ENCODE data around the gene GALNT4. TPM values are rescaled to one million over a fixed set of nuclear protein-coding genes. Genes with fewer than 3 reads are reported as not detected.
A peak's percentile ranks its signal among the peaks of the same experiment; 100 is the strongest.

The GALNT4 gene
- total and polyA plus RNA-seq, 2 donors (not counting 1 experiment from before 2014, with no cell fraction given): 9.1 to 16.0 TPM

DNA sequence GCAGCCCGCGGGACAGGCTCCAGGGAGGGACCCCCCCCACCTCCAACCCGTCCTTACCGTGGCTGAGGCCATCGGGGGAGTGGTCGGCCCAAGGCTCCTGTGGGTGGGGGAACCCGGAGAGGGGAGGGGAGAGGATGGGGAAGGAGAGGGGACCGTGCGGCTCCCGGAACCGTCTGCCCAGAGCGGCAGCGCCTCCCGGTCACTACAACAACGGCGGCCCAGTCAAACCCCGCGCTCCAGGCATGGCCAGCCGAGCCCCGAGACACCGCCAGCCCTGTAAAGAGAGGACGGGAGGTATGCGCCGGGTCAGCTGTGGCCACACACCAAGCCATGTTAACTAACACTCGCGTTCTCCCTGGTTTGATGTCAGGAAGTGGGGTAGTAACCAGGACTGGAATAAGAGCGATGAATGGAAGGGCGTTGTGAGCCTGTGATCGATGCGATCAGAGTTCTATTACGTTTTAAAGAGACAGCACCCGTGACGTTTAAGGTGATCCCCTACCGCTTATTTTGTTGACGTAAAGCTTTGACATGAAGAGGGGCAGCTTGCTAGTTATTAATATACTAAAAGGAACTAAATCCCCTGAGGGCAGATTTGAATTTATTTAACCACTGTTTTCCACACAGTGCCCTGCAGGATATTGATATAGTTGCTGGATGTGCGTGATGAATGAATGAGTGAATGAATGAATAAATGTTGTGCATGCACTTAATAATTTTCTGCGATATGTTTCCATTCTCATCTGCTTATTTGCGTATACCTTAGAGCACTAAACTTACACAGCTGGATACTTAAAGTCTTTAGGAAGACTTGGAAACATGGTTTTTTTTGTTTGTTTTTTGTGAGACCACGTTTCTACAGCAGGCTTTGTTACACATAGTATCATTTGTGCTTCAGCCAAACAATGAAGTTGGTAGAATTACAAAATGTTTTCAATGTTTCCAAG, 1.5 kb upstream of the GALNT4 start, which contains the start of gene POC1B:
Gene POC1B, minus strand, starts transcription at position 224 of the 947 bp plus-strand sequence. Its CDS starts 152 bp downstream, at position 72.
- H2AFZ ChIP-seq (ENCODE audit: low read length): peak within 1 kb of the TSS; percentile 99
- H3K4me2 ChIP-seq (ENCODE audit: extremely low read depth, insufficient read depth, low read length): peak within 1 kb of the TSS; percentile 67
- H4K20me1 ChIP-seq (ENCODE audit: control insufficient read depth, extremely low read depth, insufficient read depth, low read length): no peaks in the 10 kb centered on the region
- H3K27ac ChIP-seq (ENCODE audit: insufficient read depth, low read length): peak within 1 kb of the TSS; percentile 80
- DNase-seq (ENCODE audit: low read depth in 2 of 2): peak; percentile 82 to 86
- no peak for TF ChIP-seq EZH2 (IDR thresholded peaks at IDR 0.05; ENCODE audit: low read length, missing control alignments)
- TF ChIP-seq, protein P1, sequence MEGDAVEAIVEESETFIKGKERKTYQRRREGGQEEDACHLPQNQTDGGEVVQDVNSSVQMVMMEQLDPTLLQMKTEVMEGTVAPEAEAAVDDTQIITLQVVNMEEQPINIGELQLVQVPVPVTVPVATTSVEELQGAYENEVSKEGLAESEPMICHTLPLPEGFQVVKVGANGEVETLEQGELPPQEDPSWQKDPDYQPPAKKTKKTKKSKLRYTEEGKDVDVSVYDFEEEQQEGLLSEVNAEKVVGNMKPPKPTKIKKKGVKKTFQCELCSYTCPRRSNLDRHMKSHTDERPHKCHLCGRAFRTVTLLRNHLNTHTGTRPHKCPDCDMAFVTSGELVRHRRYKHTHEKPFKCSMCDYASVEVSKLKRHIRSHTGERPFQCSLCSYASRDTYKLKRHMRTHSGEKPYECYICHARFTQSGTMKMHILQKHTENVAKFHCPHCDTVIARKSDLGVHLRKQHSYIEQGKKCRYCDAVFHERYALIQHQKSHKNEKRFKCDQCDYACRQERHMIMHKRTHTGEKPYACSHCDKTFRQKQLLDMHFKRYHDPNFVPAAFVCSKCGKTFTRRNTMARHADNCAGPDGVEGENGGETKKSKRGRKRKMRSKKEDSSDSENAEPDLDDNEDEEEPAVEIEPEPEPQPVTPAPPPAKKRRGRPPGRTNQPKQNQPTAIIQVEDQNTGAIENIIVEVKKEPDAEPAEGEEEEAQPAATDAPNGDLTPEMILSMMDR (conservative IDR thresholded peaks at IDR 0.05 in 1 of 2, IDR thresholded peaks at IDR 0.05 in 1 of 2; ENCODE audit: low read depth in 1 of 2, low read length in 2 of 2): no peak
- peak within 1 kb of the TSS; percentile 62 for H3K9ac ChIP-seq (ENCODE audit: insufficient read depth, low read length)
- no peaks in the 10 kb centered on the region for H3K9me3 ChIP-seq (ENCODE audit: control insufficient read depth, insufficient read depth, low read depth, low read length)
- H3K4me3 ChIP-seq (replicated peaks in 1 of 4; ENCODE audit: control extremely low read depth in 1 of 4, insufficient read depth in 1 of 4, low read depth in 3 of 4, low read length in 4 of 4): peak within 1 kb of the TSS; percentile 72 to 91 (median 80)
- H3K79me2 ChIP-seq (ENCODE audit: control insufficient read depth, insufficient read depth, low read length): peaks cover 26% of the 10 kb centered on the region
- H3K27me3 ChIP-seq (ENCODE audit: control insufficient read depth, insufficient read depth, low read length): no peaks in the 10 kb centered on the region
- peaks cover 12% of the 10 kb centered on the region for H3K4me1 ChIP-seq (ENCODE audit: control insufficient read depth, extremely low read depth, insufficient read depth, low read length)
- peaks cover 2% of the 10 kb centered on the region for H3K36me3 ChIP-seq (ENCODE audit: control insufficient read depth, insufficient read depth, low read length)

DNA sequence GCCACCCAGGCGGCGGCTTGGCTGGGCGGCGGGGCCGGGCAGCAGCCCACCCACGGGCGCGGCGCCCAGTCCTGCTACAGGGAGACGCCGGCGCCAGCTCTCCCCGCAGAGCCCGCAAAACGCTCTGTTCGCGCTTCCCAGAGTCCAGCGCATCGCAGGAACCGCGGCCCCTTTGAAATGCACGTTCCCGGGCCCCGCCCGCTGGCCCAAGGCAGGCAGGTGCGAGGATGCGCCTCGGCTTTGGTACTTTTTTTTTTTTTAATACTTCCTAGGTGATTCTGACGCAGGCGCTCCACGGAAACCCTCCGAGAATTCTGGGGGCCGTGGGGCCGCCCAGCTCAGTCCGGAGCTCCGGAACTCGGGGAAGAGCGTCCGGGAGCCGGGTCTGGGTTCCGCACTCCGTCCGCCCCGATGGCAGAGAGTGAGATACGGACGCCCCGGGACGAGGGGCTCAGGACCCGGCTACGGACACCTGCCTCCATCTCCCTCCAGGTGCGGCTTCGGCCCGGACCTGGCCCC, 768 bp upstream of the GALNT4 start:
- Histone ChIP-seq H3K27ac (ENCODE audit: insufficient read depth, low read length) (peak overlapping the region; percentile 80), H3K9me3 (ENCODE audit: control insufficient read depth, insufficient read depth, low read depth, low read length) (no peaks in the 10 kb centered on the region), H3K4me3 (replicated peaks in 1 of 4; ENCODE audit: control extremely low read depth in 1 of 4, insufficient read depth in 1 of 4, low read depth in 3 of 4, low read length in 4 of 4) (peak overlapping the region; percentile 72 to 91 (median 80)), H3K4me2 (ENCODE audit: extremely low read depth, insufficient read depth, low read length) (peak overlapping the region; percentile 67), H3K36me3 (ENCODE audit: control insufficient read depth, insufficient read depth, low read length) (peaks cover 2% of the 10 kb centered on the region), H2AFZ (ENCODE audit: low read length) (peak overlapping the region; percentile 99), H3K79me2 (ENCODE audit: control insufficient read depth, insufficient read depth, low read length) (peaks cover 26% of the 10 kb centered on the region), H3K4me1 (ENCODE audit: control insufficient read depth, extremely low read depth, insufficient read depth, low read length) (peaks cover 12% of the 10 kb centered on the region), H3K9ac (ENCODE audit: insufficient read depth, low read length) (peak overlapping the region; percentile 62), H4K20me1 (ENCODE audit: control insufficient read depth, extremely low read depth, insufficient read depth, low read length) (no peaks in the 10 kb centered on the region), H3K27me3 (ENCODE audit: control insufficient read depth, insufficient read depth, low read length) (no peaks in the 10 kb centered on the region)
- TF ChIP-seq, protein P1 (conservative IDR thresholded peaks at IDR 0.05 in 1 of 2, IDR thresholded peaks at IDR 0.05 in 1 of 2; ENCODE audit: low read depth in 1 of 2, low read length in 2 of 2): no peak
- DNase-seq (ENCODE audit: low read depth in 2 of 2): peak in 1 of 2 donors; percentile 28

DNA sequence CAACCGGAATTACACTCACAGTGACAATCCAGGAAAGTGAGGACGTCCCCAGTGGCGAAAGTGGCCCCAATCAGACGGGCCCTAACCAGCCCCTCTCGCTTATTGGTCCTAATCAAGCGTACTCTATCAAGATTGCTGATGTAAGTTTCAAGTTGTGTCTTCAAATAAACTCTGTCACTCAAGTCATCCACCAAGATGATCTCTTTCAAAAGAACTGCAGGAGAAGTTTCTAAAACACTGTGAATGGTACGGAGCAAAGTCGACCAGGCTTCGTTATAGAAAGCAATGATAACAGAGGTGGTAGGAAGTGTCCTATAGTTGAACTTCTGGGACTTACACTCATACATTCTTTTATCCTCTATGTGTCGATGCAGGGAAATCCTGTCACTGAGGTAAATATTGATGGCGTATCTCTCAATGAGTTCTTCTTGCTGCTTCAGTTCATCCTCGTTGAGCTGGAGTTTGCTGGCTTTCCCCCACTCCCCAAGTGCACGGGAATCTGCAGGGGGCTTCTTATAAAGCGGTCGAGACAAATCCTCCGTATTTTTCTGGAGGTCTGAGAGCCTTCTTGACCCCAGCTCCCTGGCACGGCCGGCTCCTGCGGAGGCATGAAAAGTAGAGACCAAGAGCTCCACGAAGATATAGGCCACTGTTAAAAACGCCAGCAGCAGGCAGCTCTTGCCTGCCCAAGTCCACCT, 604 bp downstream of the GALNT4 start:
- Histone ChIP-seq H3K36me3 (ENCODE audit: control insufficient read depth, insufficient read depth, low read length) (peaks cover 2% of the 10 kb centered on the region), H3K79me2 (ENCODE audit: control insufficient read depth, insufficient read depth, low read length) (peaks cover 26% of the 10 kb centered on the region), H3K4me1 (ENCODE audit: control insufficient read depth, extremely low read depth, insufficient read depth, low read length) (peaks cover 12% of the 10 kb centered on the region), H3K4me2 (ENCODE audit: extremely low read depth, insufficient read depth, low read length) (peak overlapping the region; percentile 93), H3K9ac (ENCODE audit: insufficient read depth, low read length) (peak overlapping the region; percentile 62), H3K4me3 (replicated peaks in 1 of 4; ENCODE audit: control extremely low read depth in 1 of 4, insufficient read depth in 1 of 4, low read depth in 3 of 4, low read length in 4 of 4) (peak overlapping the region; percentile 72 to 91 (median 80)), H3K9me3 (ENCODE audit: control insufficient read depth, insufficient read depth, low read depth, low read length) (no peaks in the 10 kb centered on the region), H3K27me3 (ENCODE audit: control insufficient read depth, insufficient read depth, low read length) (no peaks in the 10 kb centered on the region), H4K20me1 (ENCODE audit: control insufficient read depth, extremely low read depth, insufficient read depth, low read length) (no peaks in the 10 kb centered on the region), H2AFZ (ENCODE audit: low read length) (peak overlapping the region; percentile 95), H3K27ac (ENCODE audit: insufficient read depth, low read length) (peak overlapping the region; percentile 71)
- DNase-seq (ENCODE audit: low read depth in 2 of 2): peak in 1 of 2 donors; percentile 8
- TF ChIP-seq, protein P1 (conservative IDR thresholded peaks at IDR 0.05 in 1 of 2, IDR thresholded peaks at IDR 0.05 in 1 of 2; ENCODE audit: low read depth in 1 of 2, low read length in 2 of 2): no peak
- no peak for TF ChIP-seq EZH2 (IDR thresholded peaks at IDR 0.05; ENCODE audit: low read length, missing control alignments)
